ENCODE measurements around the gene KCNMA1.

The KCNMA1 gene

DNA sequence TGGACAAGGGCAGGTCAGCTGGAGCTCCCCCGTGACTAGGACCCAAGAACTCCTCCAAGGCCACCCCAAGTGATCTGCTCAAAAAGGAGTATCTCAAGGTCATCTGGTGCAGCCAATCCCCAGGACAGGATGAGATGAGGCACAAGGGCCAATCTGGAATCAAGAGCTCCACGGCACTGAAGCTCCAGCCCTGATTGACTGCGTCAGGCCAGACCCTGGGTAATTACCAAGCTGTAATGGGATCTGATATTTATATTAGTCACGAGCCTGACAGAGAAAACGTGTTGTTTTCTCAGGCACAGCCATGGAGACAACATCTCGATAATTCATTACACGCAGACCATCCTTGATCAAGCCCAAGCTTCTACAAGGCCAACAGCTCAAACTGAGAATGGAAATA lies 4.2 kb downstream of the KCNMA1 start:
- DNase-seq (ENCODE audit: low spot score) = no peak
- H3K4me1 Mint-ChIP-seq (ENCODE audit: low read depth) = peaks cover 2% of the 10 kb centered on the region
- H3K4me3 Mint-ChIP-seq = no peak overlapping the region
- no peaks in the 10 kb centered on the region for H3K9me3 Mint-ChIP-seq
- no peak overlapping the region for H3K27ac Mint-ChIP-seq
- H3K27me3 Mint-ChIP-seq (ENCODE audit: low read depth) = peaks cover 42% of the 10 kb centered on the region
- no peaks in the 10 kb centered on the region for H3K36me3 Mint-ChIP-seq (ENCODE audit: low read depth)

GRCh38 chr10:77631241-77631640 lies 6.4 kb downstream of the KCNMA1 start:
- Mint-ChIP-seq H3K27me3 (ENCODE audit: low read depth) (peaks cover 31% of the 10 kb centered on the region), H3K36me3 (ENCODE audit: low read depth) (no peaks in the 10 kb centered on the region), H3K27ac (no peak overlapping the region), H3K4me1 (ENCODE audit: low read depth) (no peaks in the 10 kb centered on the region), H3K4me3 (no peak overlapping the region), H3K9me3 (no peaks in the 10 kb centered on the region)
- no peak for DNase-seq (ENCODE audit: low spot score)

DNA sequence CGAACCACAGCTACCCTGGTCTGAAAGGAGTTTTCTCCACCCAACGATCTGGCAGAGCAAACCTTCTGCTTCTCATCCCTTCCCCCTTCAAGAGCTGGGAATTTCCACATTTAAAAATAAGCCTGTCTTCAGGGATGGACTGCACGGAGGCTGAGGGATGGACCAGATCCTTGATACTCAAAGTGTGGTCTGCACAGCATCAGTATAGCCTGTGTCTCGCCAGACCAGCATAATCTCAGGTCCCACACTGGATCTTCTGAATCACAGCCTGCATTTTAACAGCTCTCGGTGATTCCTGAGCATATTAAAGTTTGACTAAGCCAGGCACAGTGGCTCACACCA lies 7.1 kb downstream of the KCNMA1 start:
- no peak overlapping the region for H3K4me3 Mint-ChIP-seq
- H3K9me3 Mint-ChIP-seq = no peaks in the 10 kb centered on the region
- peaks cover 23% of the 10 kb centered on the region for H3K27me3 Mint-ChIP-seq (ENCODE audit: low read depth)
- no peaks in the 10 kb centered on the region for H3K36me3 Mint-ChIP-seq (ENCODE audit: low read depth)
- H3K27ac Mint-ChIP-seq = no peak overlapping the region
- DNase-seq (ENCODE audit: low spot score) = no peak
- H3K4me1 Mint-ChIP-seq (ENCODE audit: low read depth) = no peaks in the 10 kb centered on the region

- no peaks in the 10 kb centered on the region for H3K36me3 Mint-ChIP-seq (ENCODE audit: low read depth)
- H3K9me3 Mint-ChIP-seq = no peaks in the 10 kb centered on the region
- no peaks in the 10 kb centered on the region for H3K4me1 Mint-ChIP-seq (ENCODE audit: low read depth)
- DNase-seq (ENCODE audit: low spot score) = no peak
- H3K4me3 Mint-ChIP-seq = no peak overlapping the region
- no peak overlapping the region for H3K27ac Mint-ChIP-seq
- peaks cover 20% of the 10 kb centered on the region for H3K27me3 Mint-ChIP-seq (ENCODE audit: low read depth)
Observed at GRCh38 chr10:77629775-77630506, 7.7 kb downstream of the KCNMA1 start.

DNA sequence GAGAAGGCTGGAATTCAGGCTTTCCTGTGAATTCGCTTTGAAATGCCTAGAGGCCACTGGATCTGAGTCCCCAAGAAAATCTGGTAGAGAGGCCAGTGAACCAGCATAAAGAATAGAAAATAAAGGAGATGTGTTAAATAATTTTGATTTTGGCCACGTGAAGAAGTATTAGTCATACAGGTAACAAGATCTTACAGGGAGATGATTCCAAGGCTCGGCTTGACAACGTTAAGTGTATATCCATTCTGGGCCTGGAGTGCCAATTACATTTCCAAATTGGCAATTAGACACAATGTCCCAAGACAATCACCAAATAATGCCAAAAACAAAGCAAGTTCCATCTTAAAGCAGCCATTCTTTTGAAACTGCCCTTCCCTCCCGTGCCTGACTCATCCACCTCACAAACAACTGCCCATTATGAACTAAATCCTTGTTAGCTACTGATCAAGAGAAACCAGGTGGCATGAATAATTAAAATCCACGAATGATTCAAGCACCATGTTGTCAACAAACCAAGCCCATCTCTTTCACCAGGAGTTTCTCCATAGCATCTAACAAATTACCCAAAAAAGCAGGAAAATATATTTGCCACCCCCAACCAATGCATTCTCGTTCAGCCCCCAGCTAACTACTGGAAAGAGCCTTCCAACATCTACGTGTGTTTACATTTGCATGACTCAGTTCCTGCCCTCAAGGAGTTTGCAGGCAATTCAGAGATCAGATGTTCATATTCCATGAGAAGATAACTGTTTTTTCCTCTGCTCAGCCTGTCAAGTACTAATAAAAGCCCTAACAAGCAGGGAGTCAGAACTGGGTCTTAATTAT lies 8.5 kb downstream of the KCNMA1 start:
- H3K4me3 Mint-ChIP-seq = no peak overlapping the region
- no peaks in the 10 kb centered on the region for H3K9me3 Mint-ChIP-seq
- no peaks in the 10 kb centered on the region for H3K36me3 Mint-ChIP-seq (ENCODE audit: low read depth)
- no peaks in the 10 kb centered on the region for H3K4me1 Mint-ChIP-seq (ENCODE audit: low read depth)
- peaks cover 13% of the 10 kb centered on the region for H3K27me3 Mint-ChIP-seq (ENCODE audit: low read depth)
- no peak for DNase-seq (ENCODE audit: low spot score)
- H3K27ac Mint-ChIP-seq = no peak overlapping the region

- no peak overlapping the region for H3K27ac Mint-ChIP-seq
- H3K27me3 Mint-ChIP-seq (ENCODE audit: low read depth) = peaks cover 2% of the 10 kb centered on the region
- DNase-seq (ENCODE audit: low spot score) = no peak
- H3K9me3 Mint-ChIP-seq = no peaks in the 10 kb centered on the region
- peaks cover 4% of the 10 kb centered on the region for H3K4me1 Mint-ChIP-seq (ENCODE audit: low read depth)
- H3K36me3 Mint-ChIP-seq (ENCODE audit: low read depth) = no peaks in the 10 kb centered on the region
- no peak overlapping the region for H3K4me3 Mint-ChIP-seq
Observed at GRCh38 chr10:77626266-77626935, 11.2 kb downstream of the KCNMA1 start.

GRCh38 chr10:77625379-77625778 lies 12.2 kb downstream of the KCNMA1 start:
- H3K27ac Mint-ChIP-seq = no peak overlapping the region

DNA sequence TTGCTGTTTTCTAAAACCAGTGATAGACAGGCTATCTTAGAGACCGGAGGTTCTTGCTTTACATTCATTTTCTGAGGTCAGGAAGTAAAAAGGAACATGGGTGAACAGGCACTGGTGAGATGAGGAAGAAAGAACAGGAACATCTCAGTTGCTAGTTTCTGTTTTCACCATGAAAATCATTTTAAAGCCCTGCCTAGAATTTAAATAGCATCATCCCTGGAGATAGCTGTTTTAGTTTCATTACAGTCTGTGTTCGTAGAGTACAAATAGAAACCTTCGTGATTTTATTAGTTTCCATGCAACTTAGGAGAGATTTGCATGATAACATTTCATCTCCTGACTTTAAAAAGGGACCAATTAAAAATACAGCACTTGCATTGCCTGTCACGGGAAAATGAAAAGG lies 14.7 kb downstream of the KCNMA1 start:
- no peak for DNase-seq (ENCODE audit: low spot score)
- H3K4me3 Mint-ChIP-seq = no peak overlapping the region
- H3K36me3 Mint-ChIP-seq (ENCODE audit: low read depth) = no peaks in the 10 kb centered on the region
- peaks cover 2% of the 10 kb centered on the region for H3K27me3 Mint-ChIP-seq (ENCODE audit: low read depth)
- H3K27ac Mint-ChIP-seq = no peak overlapping the region
- peaks cover 4% of the 10 kb centered on the region for H3K4me1 Mint-ChIP-seq (ENCODE audit: low read depth)
- H3K9me3 Mint-ChIP-seq = no peaks in the 10 kb centered on the region

More at GRCh38 chr10:77625379-77625778, 12.2 kb downstream of the KCNMA1 start:
- Mint-ChIP-seq H3K4me3 (no peak overlapping the region), H3K36me3 (ENCODE audit: low read depth) (no peaks in the 10 kb centered on the region), H3K27me3 (ENCODE audit: low read depth) (peaks cover 2% of the 10 kb centered on the region), H3K4me1 (ENCODE audit: low read depth) (peaks cover 4% of the 10 kb centered on the region), H3K9me3 (no peaks in the 10 kb centered on the region)
- no peak for DNase-seq (ENCODE audit: low spot score)

DNA sequence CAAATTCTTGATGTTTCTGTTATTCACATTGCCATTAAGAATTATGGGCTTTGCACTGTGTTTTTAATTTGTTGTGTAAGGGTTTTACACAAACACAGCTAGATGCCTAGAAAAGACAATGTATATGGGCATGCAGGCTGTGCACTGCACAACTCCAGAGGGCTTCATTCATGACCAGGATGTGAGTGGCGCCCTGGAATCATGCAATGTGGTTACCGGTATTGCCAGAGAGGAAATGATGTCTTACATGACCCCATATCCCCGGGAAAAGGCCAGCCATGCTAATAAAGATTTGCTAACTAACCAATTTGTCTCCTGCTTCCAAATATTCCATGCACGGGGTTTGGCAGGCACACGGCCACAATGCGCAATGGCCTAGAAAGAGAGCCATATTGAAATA lies 16.9 kb downstream of the KCNMA1 start:
- Mint-ChIP-seq H3K4me3 (no peak overlapping the region), H3K4me1 (ENCODE audit: low read depth) (peaks cover 4% of the 10 kb centered on the region), H3K27ac (no peak overlapping the region), H3K27me3 (ENCODE audit: low read depth) (peaks cover 2% of the 10 kb centered on the region), H3K36me3 (ENCODE audit: low read depth) (no peaks in the 10 kb centered on the region), H3K9me3 (no peaks in the 10 kb centered on the region)
- DNase-seq (ENCODE audit: low spot score) = no peak

- DNase-seq (ENCODE audit: low spot score) = no peak
- Mint-ChIP-seq H3K36me3 (ENCODE audit: low read depth) (no peaks in the 10 kb centered on the region), H3K27ac (no peak overlapping the region), H3K4me3 (no peak overlapping the region), H3K4me1 (ENCODE audit: low read depth) (peaks cover 4% of the 10 kb centered on the region), H3K9me3 (no peaks in the 10 kb centered on the region), H3K27me3 (ENCODE audit: low read depth) (no peaks in the 10 kb centered on the region)
Observed at GRCh38 chr10:77619964-77620703, 17.5 kb downstream of the KCNMA1 start.

DNA sequence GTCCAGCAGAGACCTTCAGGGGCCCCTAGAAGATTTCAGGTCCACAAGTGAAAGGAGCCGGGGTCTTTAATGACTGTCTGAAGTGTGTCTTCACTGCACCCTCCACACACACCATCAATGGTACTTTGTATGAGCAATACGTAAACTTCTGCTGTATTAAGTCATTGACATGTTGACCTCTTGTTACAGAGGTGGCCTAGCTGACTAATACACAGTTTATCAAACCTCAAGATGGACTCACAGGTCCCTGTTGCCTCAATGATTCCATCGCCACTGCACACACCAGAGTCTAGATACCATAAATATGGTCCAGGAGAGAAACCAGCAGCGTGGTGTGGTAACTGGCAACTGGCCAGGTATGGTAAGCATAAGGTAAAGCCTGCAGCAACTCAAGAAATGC lies 19.5 kb downstream of the KCNMA1 start:
- Mint-ChIP-seq H3K27ac (no peak overlapping the region), H3K4me1 (ENCODE audit: low read depth) (peaks cover 4% of the 10 kb centered on the region), H3K27me3 (ENCODE audit: low read depth) (peaks cover 2% of the 10 kb centered on the region), H3K36me3 (ENCODE audit: low read depth) (no peaks in the 10 kb centered on the region), H3K4me3 (no peak overlapping the region), H3K9me3 (no peaks in the 10 kb centered on the region)
- no peak for DNase-seq (ENCODE audit: low spot score)

DNA sequence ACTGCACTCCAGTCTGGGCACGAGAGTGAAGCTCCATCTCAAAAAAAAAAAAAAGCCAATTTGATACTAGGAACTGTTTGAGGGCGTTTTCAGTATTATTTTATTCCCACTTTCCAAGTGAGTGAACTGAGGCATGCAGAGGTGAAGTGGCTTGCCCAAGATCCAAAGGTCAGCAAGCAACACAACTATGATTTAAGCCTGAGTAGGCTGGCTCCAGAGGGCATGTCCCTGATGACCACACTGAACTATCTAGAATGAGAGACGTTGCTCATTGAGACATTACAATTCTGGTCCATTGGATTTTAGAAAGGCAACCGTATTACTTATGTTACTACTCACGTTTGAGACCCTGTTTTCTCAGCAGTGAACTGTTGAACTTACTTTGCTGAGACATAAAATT lies 20.8 kb downstream of the KCNMA1 start:
- Mint-ChIP-seq H3K27me3 (ENCODE audit: low read depth) (peaks cover 7% of the 10 kb centered on the region), H3K4me3 (no peak overlapping the region), H3K4me1 (ENCODE audit: low read depth) (no peaks in the 10 kb centered on the region), H3K9me3 (no peaks in the 10 kb centered on the region), H3K27ac (no peak overlapping the region), H3K36me3 (ENCODE audit: low read depth) (no peaks in the 10 kb centered on the region)
- DNase-seq (ENCODE audit: low spot score) = no peak

GRCh38 chr10:77614778-77615625 lies 22.6 kb downstream of the KCNMA1 start:
- H3K4me1 Mint-ChIP-seq (ENCODE audit: low read depth) = no peaks in the 10 kb centered on the region
- no peaks in the 10 kb centered on the region for H3K36me3 Mint-ChIP-seq (ENCODE audit: low read depth)
- no peak overlapping the region for H3K27ac Mint-ChIP-seq
- H3K27me3 Mint-ChIP-seq (ENCODE audit: low read depth) = peaks cover 7% of the 10 kb centered on the region
- no peak for DNase-seq (ENCODE audit: low spot score)
- no peaks in the 10 kb centered on the region for H3K9me3 Mint-ChIP-seq
- no peak overlapping the region for H3K4me3 Mint-ChIP-seq

Data from T-helper 2 cell treated with Interferon-gamma antibody and Interleukin-4, amounts not matched to agents 5 μg/mL and 100 μg/mL, for 36 hours (primary cell).